ENCODE measurements around the gene SPTBN4.

DNA sequence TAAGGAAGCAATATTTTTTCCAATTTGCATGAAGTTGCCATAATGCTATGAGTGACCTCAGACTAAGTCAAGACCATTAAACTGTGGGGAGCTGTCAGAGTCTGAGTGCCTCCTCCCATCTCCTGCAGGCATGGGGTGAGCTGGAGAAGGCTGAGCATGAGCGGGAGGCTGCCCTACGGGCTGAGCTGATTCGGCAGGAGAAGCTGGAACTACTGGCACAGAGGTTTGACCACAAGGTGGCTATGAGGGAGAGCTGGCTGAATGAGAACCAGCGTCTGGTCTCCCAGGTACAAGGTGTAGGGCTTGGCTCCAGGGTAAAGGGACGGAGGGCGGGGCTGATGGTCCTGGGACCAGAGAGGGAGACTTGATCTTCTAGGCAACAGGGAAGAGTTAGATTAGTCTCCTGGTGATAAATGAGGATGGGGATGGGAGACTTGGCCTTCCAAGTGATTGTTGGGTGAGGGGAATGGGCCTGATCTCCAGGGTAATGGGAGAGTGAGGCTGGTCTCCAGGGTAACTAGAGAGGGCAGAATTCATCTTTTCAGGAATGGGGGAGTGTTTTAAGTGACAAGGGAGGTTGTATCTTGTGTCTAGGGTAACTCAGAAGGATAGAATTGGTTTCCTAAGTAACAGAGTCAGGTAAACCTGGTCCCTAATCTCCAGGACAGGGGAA, 36.0 kb downstream of the SPTBN4 start:
- TF ChIP-seq POLR2A (IDR thresholded peaks at IDR 0.05) (no peak), POLR2AphosphoS5 (IDR thresholded peaks at IDR 0.05) (no peak), EP300 (IDR thresholded peaks at IDR 0.05) (no peak)
- TF ChIP-seq, protein P1, sequence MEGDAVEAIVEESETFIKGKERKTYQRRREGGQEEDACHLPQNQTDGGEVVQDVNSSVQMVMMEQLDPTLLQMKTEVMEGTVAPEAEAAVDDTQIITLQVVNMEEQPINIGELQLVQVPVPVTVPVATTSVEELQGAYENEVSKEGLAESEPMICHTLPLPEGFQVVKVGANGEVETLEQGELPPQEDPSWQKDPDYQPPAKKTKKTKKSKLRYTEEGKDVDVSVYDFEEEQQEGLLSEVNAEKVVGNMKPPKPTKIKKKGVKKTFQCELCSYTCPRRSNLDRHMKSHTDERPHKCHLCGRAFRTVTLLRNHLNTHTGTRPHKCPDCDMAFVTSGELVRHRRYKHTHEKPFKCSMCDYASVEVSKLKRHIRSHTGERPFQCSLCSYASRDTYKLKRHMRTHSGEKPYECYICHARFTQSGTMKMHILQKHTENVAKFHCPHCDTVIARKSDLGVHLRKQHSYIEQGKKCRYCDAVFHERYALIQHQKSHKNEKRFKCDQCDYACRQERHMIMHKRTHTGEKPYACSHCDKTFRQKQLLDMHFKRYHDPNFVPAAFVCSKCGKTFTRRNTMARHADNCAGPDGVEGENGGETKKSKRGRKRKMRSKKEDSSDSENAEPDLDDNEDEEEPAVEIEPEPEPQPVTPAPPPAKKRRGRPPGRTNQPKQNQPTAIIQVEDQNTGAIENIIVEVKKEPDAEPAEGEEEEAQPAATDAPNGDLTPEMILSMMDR (IDR thresholded peaks at IDR 0.05): no peak

All from upper lobe of left lung (tissue), 4 donors.